Measurements from ENCODE around the gene DNAH3. TPM values are rescaled to one million over a fixed set of nuclear protein-coding genes. Genes with fewer than 3 reads are reported as not detected.

The DNAH3 gene
- total and polyA plus RNA-seq, 4 donors, result not detected

- no peaks in the 10 kb centered on the region for H3K9me3 ChIP-seq (ENCODE audit: control insufficient read depth, low read length)
- no peak overlapping the region for H3K27ac ChIP-seq (ENCODE audit: low read depth in 1 of 2, low read length in 2 of 2)
- 77 to 79% methylated on average over 4 of the region's 4 CpGs for WGBS, 2 donors
- H3K4me1 ChIP-seq (ENCODE audit: control insufficient read depth in 1 of 2, insufficient read depth in 2 of 2, low read length in 2 of 2), result peaks cover 0 to 1% of the 10 kb centered on the region in 2 donors
- no peak overlapping the region for H3K4me3 ChIP-seq (ENCODE audit: low read length in 2 of 2)
- intact Hi-C loops (cut with DNase I), result no loop called here
- no peak for ATAC-seq (ENCODE audit: low FRiP score)
- H3K27me3 ChIP-seq (ENCODE audit: control insufficient read depth in 1 of 2, insufficient read depth in 2 of 2, low read length in 1 of 2), result no peaks in the 10 kb centered on the region
- DNase-seq, result no peak
- H3K36me3 ChIP-seq (ENCODE audit: control insufficient read depth in 1 of 2, insufficient read depth in 2 of 2, low read length in 1 of 2), result no peaks in the 10 kb centered on the region
Measured at GRCh38 chr16:21037168-21037567, 113.5 kb downstream of the DNAH3 start.

GRCh38 chr16:21036471-21036870 is 114.2 kb downstream of the DNAH3 start:
- DNase-seq (no peak), ATAC-seq (ENCODE audit: low FRiP score) (no peak)
- intact Hi-C loops (cut with DNase I), result no loop called here
- no peak overlapping the region for H3K27ac ChIP-seq (ENCODE audit: low read depth in 1 of 2, low read length in 2 of 2)
- no peaks in the 10 kb centered on the region for H3K9me3 ChIP-seq (ENCODE audit: control insufficient read depth, low read length)
- H3K36me3 ChIP-seq (ENCODE audit: control insufficient read depth in 1 of 2, insufficient read depth in 2 of 2, low read length in 1 of 2), result no peaks in the 10 kb centered on the region
- H3K27me3 ChIP-seq (ENCODE audit: control insufficient read depth in 1 of 2, insufficient read depth in 2 of 2, low read length in 1 of 2), result no peaks in the 10 kb centered on the region
- WGBS, 2 donors, result 66 to 69% methylated on average over 3 of the region's 3 CpGs
- H3K4me3 ChIP-seq (ENCODE audit: low read length in 2 of 2), result no peak overlapping the region
- H3K4me1 ChIP-seq (ENCODE audit: control insufficient read depth in 1 of 2, insufficient read depth in 2 of 2, low read length in 2 of 2), result peaks cover 0 to 1% of the 10 kb centered on the region in 2 donors

GRCh38 chr16:21033704-21034103 is 116.9 kb downstream of the DNAH3 start:
- WGBS, 2 donors, result 63 to 65% methylated on average over 10 of the region's 10 CpGs
- Histone ChIP-seq H3K36me3 (ENCODE audit: control insufficient read depth in 1 of 2, insufficient read depth in 2 of 2, low read length in 1 of 2) (no peaks in the 10 kb centered on the region), H3K4me3 (ENCODE audit: low read length in 2 of 2) (no peak overlapping the region), H3K9me3 (ENCODE audit: control insufficient read depth, low read length) (no peaks in the 10 kb centered on the region), H3K4me1 (ENCODE audit: control insufficient read depth in 1 of 2, insufficient read depth in 2 of 2, low read length in 2 of 2) (peaks cover 0 to 2% of the 10 kb centered on the region in 2 donors), H3K27ac (ENCODE audit: low read depth in 1 of 2, low read length in 2 of 2) (no peak overlapping the region), H3K27me3 (ENCODE audit: control insufficient read depth in 1 of 2, insufficient read depth in 2 of 2, low read length in 1 of 2) (no peaks in the 10 kb centered on the region)
- ATAC-seq (ENCODE audit: low FRiP score), result no peak
- intact Hi-C loops (cut with DNase I), result no loop called here
- DNase-seq, result no peak

GRCh38 chr16:21033264-21033663 is 117.4 kb downstream of the DNAH3 start:
- no peak for ATAC-seq (ENCODE audit: low FRiP score)
- no peaks in the 10 kb centered on the region for H3K9me3 ChIP-seq (ENCODE audit: control insufficient read depth, low read length)
- H3K4me1 ChIP-seq (ENCODE audit: control insufficient read depth in 1 of 2, insufficient read depth in 2 of 2, low read length in 2 of 2), result peaks cover 0 to 2% of the 10 kb centered on the region in 2 donors
- no peaks in the 10 kb centered on the region for H3K27me3 ChIP-seq (ENCODE audit: control insufficient read depth in 1 of 2, insufficient read depth in 2 of 2, low read length in 1 of 2)
- no peak overlapping the region for H3K4me3 ChIP-seq (ENCODE audit: low read length in 2 of 2)
- 86 to 87% methylated on average over 3 of the region's 3 CpGs for WGBS, 2 donors
- no peak overlapping the region for H3K27ac ChIP-seq (ENCODE audit: low read depth in 1 of 2, low read length in 2 of 2)
- no peak for DNase-seq
- intact Hi-C loops (cut with DNase I), result no loop called here
- H3K36me3 ChIP-seq (ENCODE audit: control insufficient read depth in 1 of 2, insufficient read depth in 2 of 2, low read length in 1 of 2), result no peaks in the 10 kb centered on the region

GRCh38 chr16:21028728-21029127 is 121.9 kb downstream of the DNAH3 start:
- DNase-seq, result no peak
- WGBS, 2 donors, result 83 to 86% methylated on average over 4 of the region's 4 CpGs
- intact Hi-C loops (cut with DNase I), result no loop called here
- no peaks in the 10 kb centered on the region for H3K27me3 ChIP-seq (ENCODE audit: control insufficient read depth in 1 of 2, insufficient read depth in 2 of 2, low read length in 1 of 2)
- ATAC-seq (ENCODE audit: low FRiP score), result no peak
- H3K4me1 ChIP-seq (ENCODE audit: control insufficient read depth in 1 of 2, insufficient read depth in 2 of 2, low read length in 2 of 2), result peaks cover 0 to 1% of the 10 kb centered on the region in 2 donors
- no peak overlapping the region for H3K27ac ChIP-seq (ENCODE audit: low read depth in 1 of 2, low read length in 2 of 2)
- no peak overlapping the region for H3K4me3 ChIP-seq (ENCODE audit: low read length in 2 of 2)
- no peaks in the 10 kb centered on the region for H3K36me3 ChIP-seq (ENCODE audit: control insufficient read depth in 1 of 2, insufficient read depth in 2 of 2, low read length in 1 of 2)
- H3K9me3 ChIP-seq (ENCODE audit: control insufficient read depth, low read length), result no peaks in the 10 kb centered on the region

GRCh38 chr16:21026846-21027245 is 123.8 kb downstream of the DNAH3 start:
- no peak for ATAC-seq (ENCODE audit: low FRiP score)
- Histone ChIP-seq H3K4me1 (ENCODE audit: control insufficient read depth in 1 of 2, insufficient read depth in 2 of 2, low read length in 2 of 2) (peaks cover 0 to 1% of the 10 kb centered on the region in 2 donors), H3K9me3 (ENCODE audit: control insufficient read depth, low read length) (no peaks in the 10 kb centered on the region), H3K36me3 (ENCODE audit: control insufficient read depth in 1 of 2, insufficient read depth in 2 of 2, low read length in 1 of 2) (no peaks in the 10 kb centered on the region), H3K27ac (ENCODE audit: low read depth in 1 of 2, low read length in 2 of 2) (no peak overlapping the region), H3K27me3 (ENCODE audit: control insufficient read depth in 1 of 2, insufficient read depth in 2 of 2, low read length in 1 of 2) (no peaks in the 10 kb centered on the region), H3K4me3 (ENCODE audit: low read length in 2 of 2) (no peak overlapping the region)
- intact Hi-C loops (cut with DNase I), result no loop called here
- WGBS, 2 donors, result 85 to 86% methylated on average over 6 of the region's 6 CpGs
- no peak for DNase-seq

- no peak for ATAC-seq (ENCODE audit: low FRiP score)
Measured at GRCh38 chr16:21023509-21024202, 127.0 kb downstream of the DNAH3 start.

GRCh38 chr16:21021316-21021715 is 129.3 kb downstream of the DNAH3 start:
- Histone ChIP-seq H3K27me3 (ENCODE audit: control insufficient read depth in 1 of 2, insufficient read depth in 2 of 2, low read length in 1 of 2) (no peaks in the 10 kb centered on the region), H3K4me1 (ENCODE audit: control insufficient read depth in 1 of 2, insufficient read depth in 2 of 2, low read length in 2 of 2) (no peaks in the 10 kb centered on the region), H3K4me3 (ENCODE audit: low read length in 2 of 2) (no peak overlapping the region), H3K27ac (ENCODE audit: low read depth in 1 of 2, low read length in 2 of 2) (no peak overlapping the region), H3K9me3 (ENCODE audit: control insufficient read depth, low read length) (no peaks in the 10 kb centered on the region), H3K36me3 (ENCODE audit: control insufficient read depth in 1 of 2, insufficient read depth in 2 of 2, low read length in 1 of 2) (no peaks in the 10 kb centered on the region)
- intact Hi-C loops (cut with DNase I), result no loop called here
- DNase-seq (no peak), ATAC-seq (ENCODE audit: low FRiP score) (no peak)
- WGBS, 2 donors, result 93 to 95% methylated on average over 1 of the region's 1 CpG

More at GRCh38 chr16:21023509-21024202, 127.0 kb downstream of the DNAH3 start:
- 60 to 64% methylated on average over 9 of the region's 9 CpGs for WGBS, 2 donors
- DNase-seq, result no peak
- Histone ChIP-seq H3K27me3 (ENCODE audit: control insufficient read depth in 1 of 2, insufficient read depth in 2 of 2, low read length in 1 of 2) (no peaks in the 10 kb centered on the region), H3K4me1 (ENCODE audit: control insufficient read depth in 1 of 2, insufficient read depth in 2 of 2, low read length in 2 of 2) (no peaks in the 10 kb centered on the region), H3K27ac (ENCODE audit: low read depth in 1 of 2, low read length in 2 of 2) (no peak overlapping the region), H3K9me3 (ENCODE audit: control insufficient read depth, low read length) (no peaks in the 10 kb centered on the region), H3K4me3 (ENCODE audit: low read length in 2 of 2) (no peak overlapping the region), H3K36me3 (ENCODE audit: control insufficient read depth in 1 of 2, insufficient read depth in 2 of 2, low read length in 1 of 2) (no peaks in the 10 kb centered on the region)
- intact Hi-C loops (cut with DNase I), result no loop called here

- intact Hi-C loops (cut with DNase I), result loop anchor here in 1 of 2 donors (10.0 kb wide), 1 partner anchor 65 kb away; no protein-coding TSS in a partner anchor
- no peaks in the 10 kb centered on the region for H3K27me3 ChIP-seq (ENCODE audit: control insufficient read depth in 1 of 2, insufficient read depth in 2 of 2, low read length in 1 of 2)
- ATAC-seq (ENCODE audit: low FRiP score), result no peak
- H3K4me3 ChIP-seq (ENCODE audit: low read length in 2 of 2), result no peak overlapping the region
- no peak for DNase-seq
- H3K9me3 ChIP-seq (ENCODE audit: control insufficient read depth, low read length), result no peaks in the 10 kb centered on the region
- 95 to 97% methylated on average over 5 of the region's 5 CpGs for WGBS, 2 donors
- no peaks in the 10 kb centered on the region for H3K36me3 ChIP-seq (ENCODE audit: control insufficient read depth in 1 of 2, insufficient read depth in 2 of 2, low read length in 1 of 2)
- H3K27ac ChIP-seq (ENCODE audit: low read depth in 1 of 2, low read length in 2 of 2), result no peak overlapping the region
- H3K4me1 ChIP-seq (ENCODE audit: control insufficient read depth in 1 of 2, insufficient read depth in 2 of 2, low read length in 2 of 2), result no peaks in the 10 kb centered on the region
Measured at GRCh38 chr16:21009815-21010214, 140.8 kb downstream of the DNAH3 start.

Measured in aorta (tissue), 5 donors.